HepG2 (cell line): ENCODE results near the gene PKIG. TPM values are rescaled to one million over a fixed set of nuclear protein-coding genes. Genes with fewer than 3 reads are reported as not detected.

Source experiments
- CENPX ChIP-seq: sonication (generic); formaldehyde crosslinking; IDR thresholded peaks from 2 replicates; pipeline ENCODE4 v1.9.0; 2021; ENCODE audit warnings: mild to moderate bottlenecking, missing genetic modification reagents, moderate library complexity
- DNMT1 ChIP-seq: sonication (generic); formaldehyde crosslinking; IDR thresholded peaks from 2 replicates; pipeline ENCODE4 v1.5.1; 2020; ENCODE audit warnings: mild to moderate bottlenecking, missing genetic modification reagents
- HOXA5 ChIP-seq: sonication (generic); formaldehyde crosslinking; IDR thresholded peaks from 2 replicates; pipeline ENCODE4 v1.4.0; 2020; ENCODE audit warnings: missing genetic modification reagents
- KAT8 ChIP-seq: IDR thresholded peaks from 2 replicates; pipeline ENCODE4 v1.6.1; 2016; ENCODE audit warnings: missing genetic modification reagents, missing compliant biosample characterization
- KDM4B ChIP-seq: sonication (generic); formaldehyde crosslinking; IDR thresholded peaks from 2 replicates; pipeline ENCODE4 v1.4.0; 2020; ENCODE audit warnings: missing genetic modification reagents
- KLF11 ChIP-seq: IDR thresholded peaks from 2 replicates; pipeline ENCODE4 v1.6.1; 2016; ENCODE audit warnings: missing compliant biosample characterization
- MAZ ChIP-seq, 2 experiments: sonication (generic) in 1 of 2; formaldehyde crosslinking in 1 of 2; IDR thresholded peaks; 2 replicates each; pipeline versions ENCODE4 v1.5.0 to v1.6.1; 2012 to 2020; ENCODE audit warnings: low read depth in 2 of 2, mild to moderate bottlenecking in 2 of 2, borderline replicate concordance in 1 of 2, improper control_type of control experiment in 1 of 2, low read length in 1 of 2, missing genetic modification reagents in 1 of 2, moderate library complexity in 1 of 2
- MED1 ChIP-seq: sonication (generic); formaldehyde crosslinking; IDR thresholded peaks from 2 replicates; pipeline ENCODE4 v1.4.0; 2020; ENCODE audit warnings: missing genetic modification reagents
- MYNN ChIP-seq: sonication (generic); formaldehyde crosslinking; IDR thresholded peaks from 2 replicates; pipeline ENCODE4 v1.4.0; 2020; ENCODE audit warnings: mild to moderate bottlenecking, low read depth, missing genetic modification reagents
- NFKBIZ ChIP-seq: IDR thresholded peaks from 2 replicates; pipeline ENCODE4 v1.6.1; 2018; ENCODE audit warnings: missing genetic modification reagents, missing compliant biosample characterization
- NR2C2 ChIP-seq: sonication (generic); formaldehyde crosslinking; IDR thresholded peaks from 2 replicates; pipeline ENCODE4 v1.4.0; 2020; ENCODE audit warnings: missing genetic modification reagents, mild to moderate bottlenecking, moderate library complexity, borderline replicate concordance
- PHF20 ChIP-seq: sonication (generic); formaldehyde crosslinking; IDR thresholded peaks from 2 replicates; pipeline ENCODE4 v1.5.0; 2020; ENCODE audit warnings: mild to moderate bottlenecking, missing genetic modification reagents
- SAP130 ChIP-seq: IDR thresholded peaks from 2 replicates; pipeline ENCODE4 v1.6.1; 2016; ENCODE audit warnings: low read depth
- SMC3 ChIP-seq: IDR thresholded peaks from 2 replicates; pipeline ENCODE4 v1.6.1; 2011; ENCODE audit warnings: low read length, improper control_type of control experiment
- SOX13 ChIP-seq, 3 experiments: fragments of 450-650 bp in 1 of 3; sonication (generic) in 1 of 3; formaldehyde crosslinking in 1 of 3; IDR thresholded peaks in 2 of 3; conservative IDR thresholded peaks in 1 of 3; 2 replicates each; pipeline versions ENCODE4 v1.5.0 to v1.6.1; 2016 to 2020; ENCODE audit warnings: antibody characterized with exemption in 1 of 3, mild to moderate bottlenecking in 1 of 3, missing compliant biosample characterization in 1 of 3, missing genetic modification reagents in 1 of 3, moderate library complexity in 1 of 3
- THAP11 ChIP-seq: IDR thresholded peaks from 2 replicates; pipeline ENCODE4 v1.6.1; 2016; ENCODE audit warnings: missing biosample characterization, missing genetic modification reagents
- TRIM24 ChIP-seq: sonication (generic); formaldehyde crosslinking; IDR thresholded peaks from 2 replicates; pipeline ENCODE4 v1.8.0; 2022; ENCODE audit warnings: mild to moderate bottlenecking, missing genetic modification reagents
- ZBTB20 ChIP-seq: sonication (generic); formaldehyde crosslinking; IDR thresholded peaks from 2 replicates; pipeline ENCODE4 v1.8.1; 2023; ENCODE audit warnings: missing genetic modification reagents, low read depth, mild to moderate bottlenecking, borderline replicate concordance
- ZNF121 ChIP-seq: sonication (generic); formaldehyde crosslinking; IDR thresholded peaks from 2 replicates; pipeline ENCODE4 v1.5.0; 2020; ENCODE audit warnings: mild to moderate bottlenecking, missing genetic modification reagents
- ZNF253 ChIP-seq: sonication (generic); formaldehyde crosslinking; IDR thresholded peaks from 2 replicates; pipeline ENCODE4 v1.8.0; 2022; ENCODE audit warnings: mild to moderate bottlenecking, missing genetic modification reagents, borderline replicate concordance
- ZNF577 ChIP-seq: sonication (generic); formaldehyde crosslinking; IDR thresholded peaks from 2 replicates; pipeline ENCODE4 v1.4.0; 2020; ENCODE audit warnings: mild to moderate bottlenecking, low read depth, missing genetic modification reagents, borderline replicate concordance
- ZNF619 ChIP-seq: sonication (generic); formaldehyde crosslinking; IDR thresholded peaks from 2 replicates; pipeline ENCODE4 v1.4.0; 2020; ENCODE audit warnings: mild to moderate bottlenecking, missing genetic modification reagents
- ZNF644 ChIP-seq: IDR thresholded peaks from 2 replicates; pipeline ENCODE4 v1.6.1; 2016; ENCODE audit warnings: low read depth
- ZUFSP ChIP-seq: sonication (generic); formaldehyde crosslinking; IDR thresholded peaks from 2 replicates; pipeline ENCODE4 v1.9.0; 2021; ENCODE audit warnings: missing genetic modification reagents, mild to moderate bottlenecking, borderline replicate concordance
- polyA plus RNA-seq, 8 experiments: library from polyadenylated mRNA; depleted of rRNA in 3 of 8; stranded (reverse) in 7 of 8; unstranded in 1 of 8; fragments of >200 nt; fragmentation: Illumina TruSeq in 4 of 8; extraction: Trizol in 4 of 8; gene quantifications; 2 replicates each; pipeline versions ENCODE4 v1.2.1 to v1.2.3, GENCODE V29; 2011 to 2016; ENCODE audit warnings: low read depth in 4 of 8, missing spikeins in 1 of 8, mixed read lengths in 1 of 8; ENCODE audit not compliant: insufficient read depth in 1 of 8
- total RNA-seq, 5 experiments: library from RNA; depleted of rRNA; stranded (reverse); fragments of >200 nt; fragmentation: Illumina TruSeq; extraction: Trizol; gene quantifications; 2 replicates each; pipeline ENCODE4 v1.2.3, GENCODE V29; 2016; ENCODE audit warnings: low read depth in 1 of 5
- TF ChIP-seq, protein P1 (sequence below): sonication (generic); formaldehyde crosslinking; IDR thresholded peaks from 2 replicates; pipeline ENCODE4 v1.4.0; 2020; ENCODE audit warnings: mild to moderate bottlenecking, low read depth, missing genetic modification reagents
- TF ChIP-seq, protein P2 (sequence below): sonication (generic); formaldehyde crosslinking; IDR thresholded peaks from 2 replicates; pipeline ENCODE4 v1.4.0; 2020; ENCODE audit warnings: missing genetic modification reagents

PKIG gene
- total and polyA plus RNA-seq, 2 of the 13 experiments (the other 11 are each of a cell fraction or from before 2014, with no cell fraction given): 30.8 to 44.5 TPM

GRCh38 chr20:44601236-44601671, 18.9 kb downstream of the PKIG start (continued):
- no peak for TF ChIP-seq CENPX
- no peak for TF ChIP-seq ZNF253 (CRISPR knock-in tag)
- no peak for TF ChIP-seq KDM4B (CRISPR knock-in tag)
- TF ChIP-seq ZNF121 (CRISPR knock-in tag): no peak
- TF ChIP-seq, protein P1, sequence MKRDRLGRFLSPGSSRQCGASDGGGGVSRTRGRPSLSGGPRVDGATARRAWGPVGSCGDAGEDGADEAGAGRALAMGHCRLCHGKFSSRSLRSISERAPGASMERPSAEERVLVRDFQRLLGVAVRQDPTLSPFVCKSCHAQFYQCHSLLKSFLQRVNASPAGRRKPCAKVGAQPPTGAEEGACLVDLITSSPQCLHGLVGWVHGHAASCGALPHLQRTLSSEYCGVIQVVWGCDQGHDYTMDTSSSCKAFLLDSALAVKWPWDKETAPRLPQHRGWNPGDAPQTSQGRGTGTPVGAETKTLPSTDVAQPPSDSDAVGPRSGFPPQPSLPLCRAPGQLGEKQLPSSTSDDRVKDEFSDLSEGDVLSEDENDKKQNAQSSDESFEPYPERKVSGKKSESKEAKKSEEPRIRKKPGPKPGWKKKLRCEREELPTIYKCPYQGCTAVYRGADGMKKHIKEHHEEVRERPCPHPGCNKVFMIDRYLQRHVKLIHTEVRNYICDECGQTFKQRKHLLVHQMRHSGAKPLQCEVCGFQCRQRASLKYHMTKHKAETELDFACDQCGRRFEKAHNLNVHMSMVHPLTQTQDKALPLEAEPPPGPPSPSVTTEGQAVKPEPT: no peak
- TF ChIP-seq DNMT1 (CRISPR knock-in tag): no peak
- no peak for TF ChIP-seq MAZ (IDR thresholded peaks at IDR 0.05; ENCODE audit: borderline replicate concordance, low read depth, low read length)
- no peak for TF ChIP-seq MAZ (CRISPR knock-in tag; IDR thresholded peaks at IDR 0.05; ENCODE audit: low read depth)
- TF ChIP-seq TRIM24 (CRISPR knock-in tag): no peak
- TF ChIP-seq ZBTB20: no peak
- no peak for TF ChIP-seq HOXA5 (CRISPR knock-in tag)
- TF ChIP-seq MED1 (CRISPR knock-in tag): no peak
- TF ChIP-seq PHF20 (CRISPR knock-in tag): no peak
- no peak for TF ChIP-seq THAP11 (CRISPR knock-in tag)
- no peak; the same call in 1 of the 2 replicates for TF ChIP-seq NR2C2 (CRISPR knock-in tag)
- TF ChIP-seq KAT8 (CRISPR knock-in tag): no peak
- no peak for TF ChIP-seq ZNF577 (CRISPR knock-in tag)
- no peak for TF ChIP-seq NFKBIZ (CRISPR knock-in tag)
- TF ChIP-seq MYNN (CRISPR knock-in tag): no peak
- TF ChIP-seq, protein P2, sequence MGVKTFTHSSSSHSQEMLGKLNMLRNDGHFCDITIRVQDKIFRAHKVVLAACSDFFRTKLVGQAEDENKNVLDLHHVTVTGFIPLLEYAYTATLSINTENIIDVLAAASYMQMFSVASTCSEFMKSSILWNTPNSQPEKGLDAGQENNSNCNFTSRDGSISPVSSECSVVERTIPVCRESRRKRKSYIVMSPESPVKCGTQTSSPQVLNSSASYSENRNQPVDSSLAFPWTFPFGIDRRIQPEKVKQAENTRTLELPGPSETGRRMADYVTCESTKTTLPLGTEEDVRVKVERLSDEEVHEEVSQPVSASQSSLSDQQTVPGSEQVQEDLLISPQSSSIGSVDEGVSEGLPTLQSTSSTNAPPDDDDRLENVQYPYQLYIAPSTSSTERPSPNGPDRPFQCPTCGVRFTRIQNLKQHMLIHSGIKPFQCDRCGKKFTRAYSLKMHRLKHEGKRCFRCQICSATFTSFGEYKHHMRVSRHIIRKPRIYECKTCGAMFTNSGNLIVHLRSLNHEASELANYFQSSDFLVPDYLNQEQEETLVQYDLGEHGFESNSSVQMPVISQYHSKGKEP: no peak
- TF ChIP-seq SAP130: no peak
- no peak for TF ChIP-seq SOX13 (IDR thresholded peaks at IDR 0.05)
- TF ChIP-seq SOX13 (CRISPR knock-in tag; conservative IDR thresholded peaks at IDR 0.05 in 1 of 2, IDR thresholded peaks at IDR 0.05 in 1 of 2): no peak
- no peak for TF ChIP-seq KLF11 (CRISPR knock-in tag)
- 0 out of 2 replicates have a peak, but pooled peaks have one; percentile 33 for TF ChIP-seq ZNF619 (CRISPR knock-in tag)
- TF ChIP-seq ZUFSP (CRISPR knock-in tag): no peak
- TF ChIP-seq SMC3: no peak
- no peak for TF ChIP-seq ZNF644
